Left colon (tissue), 2 donors: ENCODE results near the gene CFB. TPM values are rescaled to one million over a fixed set of nuclear protein-coding genes. Genes with fewer than 3 reads are reported as not detected.
A peak's percentile ranks its signal among the peaks of the same experiment; 100 is the strongest.
"Not testable (repeated sequence)": the region's sequence is repeated elsewhere in the genome, so short reads cannot be mapped to it uniquely, and the experiment has no call there.

ENCODE experiments used
- ATAC-seq: fragments of 200-7000 bp; cut with Tn5 transposase; one replicate; pipeline ENCODE4 v1.9.1; 2020; ENCODE audit warnings: mild to moderate bottlenecking, moderate library complexity
- DNase-seq, 2 donors: peaks; one replicate each; pipeline ENCODE4 v3.0.0-alpha.2; 2020
- intact Hi-C, 2 donors: fragments of 100-400 bp; cut with DNase I in 1 of 2; cut with micrococcal nuclease in 1 of 2; formaldehyde crosslinking; loops; one replicate each; pipeline versions ENCODE4 v1.11.2 to v1.14.0; 2022; cut with DNase I, micrococcal nuclease
- total RNA-seq, 2 donors: library from RNA; stranded (reverse); fragmentation: NEBNext Ultra II Directional; extraction: Animal tissue kit (Norgen Biotek cat#: 25700); gene quantifications; one replicate each; pipeline ENCODE4 v1.2.1, GENCODE V29; 2021
- donor health status: DM: no; HTN: no; CAD: no.
- donor health status: DM: yes; HTN: yes; CAD: no.

Gene CFB
- total RNA-seq, 2 donors from 2014 or later, result 22.2 to 58.8 TPM

- intact Hi-C loops, result no loop called here
- DNase-seq (no peak), ATAC-seq (no peak)
Observed at GRCh38 chr6:31967926-31968320, 22.0 kb downstream of the CFB start.

DNA sequence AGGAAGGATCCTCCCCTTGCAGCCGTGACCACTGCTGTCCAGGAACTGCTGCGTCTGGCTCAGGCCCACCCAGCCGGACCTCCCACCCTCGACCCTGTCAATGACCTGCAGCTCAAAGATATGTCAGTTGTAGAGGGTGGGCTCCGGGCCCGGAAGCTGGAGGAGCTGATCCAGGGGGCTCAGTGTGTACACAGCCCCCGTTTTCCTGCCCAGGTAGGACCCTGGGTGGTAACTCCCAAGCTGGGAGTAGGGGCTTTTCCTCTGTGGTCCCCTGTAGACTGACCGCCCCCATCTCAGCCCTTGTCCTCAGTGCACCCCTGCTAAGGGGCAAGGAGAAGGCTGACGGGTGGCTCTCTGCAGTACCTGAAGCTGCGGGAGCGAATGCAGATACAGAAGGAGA is 22.4 kb downstream of the CFB start:
- no peak for DNase-seq
- ATAC-seq, result no peak
- intact Hi-C loops, result no loop called here

DNA sequence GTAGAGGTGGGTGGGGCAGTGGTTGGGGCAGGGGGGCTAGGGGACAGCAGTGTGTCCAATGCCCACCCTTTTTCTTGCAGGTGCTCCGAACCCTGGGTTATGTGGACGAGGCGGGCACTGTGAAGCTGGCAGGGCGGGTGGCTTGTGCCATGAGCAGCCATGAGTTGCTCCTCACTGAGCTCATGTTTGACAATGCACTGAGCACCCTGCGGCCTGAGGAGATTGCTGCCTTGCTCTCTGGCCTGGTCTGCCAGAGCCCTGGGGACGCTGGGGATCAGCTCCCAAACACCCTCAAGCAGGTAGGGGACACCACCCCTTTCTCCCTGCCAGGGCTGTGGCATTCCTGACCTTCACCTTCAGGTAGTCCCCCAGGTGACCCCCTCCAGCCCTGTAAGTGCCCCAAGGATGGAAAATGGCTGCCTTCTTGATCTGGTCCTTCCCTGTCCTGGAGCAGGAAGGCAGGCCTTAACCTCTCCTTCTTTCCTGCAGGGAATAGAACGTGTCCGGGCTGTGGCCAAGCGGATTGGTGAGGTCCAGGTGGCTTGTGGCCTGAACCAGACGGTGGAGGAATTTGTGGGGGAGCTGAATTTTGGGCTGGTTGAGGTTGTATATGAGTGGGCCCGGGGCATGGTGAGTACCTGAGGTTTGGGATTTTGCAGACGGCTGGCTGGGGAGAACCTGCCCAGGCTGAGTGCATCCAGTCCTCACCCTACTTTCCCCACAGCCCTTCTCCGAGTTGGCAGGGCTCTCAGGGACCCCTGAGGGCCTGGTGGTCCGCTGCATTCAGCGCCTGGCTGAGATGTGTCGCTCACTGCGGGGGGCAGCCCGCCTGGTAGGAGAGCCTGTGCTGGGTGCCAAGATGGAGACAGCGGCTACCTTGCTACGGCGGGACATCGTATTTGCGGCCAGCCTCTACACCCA is 23.2 kb downstream of the CFB start:
- ATAC-seq, result no peak

GRCh38 chr6:31969712-31970603 is 24.1 kb downstream of the CFB start:
- peak in 1 of 2 donors; percentile 12 for DNase-seq
- intact Hi-C loops, result no loop called here
- no peak for ATAC-seq

More for the DNA sequence above, 23.2 kb downstream of the CFB start:
- intact Hi-C loops, result no loop called here
- peak in 1 of 2 donors; percentile 20 for DNase-seq

DNA sequence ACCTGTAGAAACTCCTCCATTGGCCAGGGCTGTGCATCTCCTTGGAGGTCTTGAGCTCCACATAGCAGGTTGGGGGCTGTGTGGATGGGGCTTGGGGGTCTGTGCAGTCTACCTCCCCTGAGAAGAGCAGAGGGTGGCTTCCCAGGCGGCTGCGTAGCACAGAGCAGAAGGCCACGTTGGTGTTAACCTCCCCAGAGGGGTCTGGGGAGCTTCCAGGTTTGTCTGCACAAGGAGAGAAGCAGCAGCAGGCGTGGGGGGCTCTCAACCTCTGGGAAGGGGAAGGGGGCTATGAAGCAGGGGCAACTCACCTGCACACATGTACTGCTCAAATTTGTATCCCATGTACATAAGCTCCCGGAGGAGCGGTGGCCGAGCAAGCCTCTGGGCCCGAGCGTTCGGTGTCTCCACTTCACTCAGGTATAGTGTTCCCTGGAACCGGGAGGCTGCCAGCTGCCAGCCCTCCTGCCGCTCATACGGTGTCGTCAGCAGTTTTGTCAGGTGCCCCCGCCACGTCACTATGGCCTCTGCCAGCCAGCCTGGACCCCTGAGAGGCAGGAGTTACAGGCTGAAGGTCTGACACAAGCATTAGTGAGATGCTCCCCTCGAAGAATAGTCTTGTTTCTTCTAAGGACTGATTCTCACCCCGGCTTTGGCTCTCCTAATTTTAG is 24.8 kb downstream of the CFB start:
- DNase-seq, result peak in 1 of 2 donors; percentile 25
- no peak for ATAC-seq
- intact Hi-C loops, result no loop called here

- intact Hi-C loops, result no loop called here
- no peak for ATAC-seq
- DNase-seq, result peak; percentile 25 to 26
Observed at GRCh38 chr6:31971279-31971992, 25.5 kb downstream of the CFB start.

DNA sequence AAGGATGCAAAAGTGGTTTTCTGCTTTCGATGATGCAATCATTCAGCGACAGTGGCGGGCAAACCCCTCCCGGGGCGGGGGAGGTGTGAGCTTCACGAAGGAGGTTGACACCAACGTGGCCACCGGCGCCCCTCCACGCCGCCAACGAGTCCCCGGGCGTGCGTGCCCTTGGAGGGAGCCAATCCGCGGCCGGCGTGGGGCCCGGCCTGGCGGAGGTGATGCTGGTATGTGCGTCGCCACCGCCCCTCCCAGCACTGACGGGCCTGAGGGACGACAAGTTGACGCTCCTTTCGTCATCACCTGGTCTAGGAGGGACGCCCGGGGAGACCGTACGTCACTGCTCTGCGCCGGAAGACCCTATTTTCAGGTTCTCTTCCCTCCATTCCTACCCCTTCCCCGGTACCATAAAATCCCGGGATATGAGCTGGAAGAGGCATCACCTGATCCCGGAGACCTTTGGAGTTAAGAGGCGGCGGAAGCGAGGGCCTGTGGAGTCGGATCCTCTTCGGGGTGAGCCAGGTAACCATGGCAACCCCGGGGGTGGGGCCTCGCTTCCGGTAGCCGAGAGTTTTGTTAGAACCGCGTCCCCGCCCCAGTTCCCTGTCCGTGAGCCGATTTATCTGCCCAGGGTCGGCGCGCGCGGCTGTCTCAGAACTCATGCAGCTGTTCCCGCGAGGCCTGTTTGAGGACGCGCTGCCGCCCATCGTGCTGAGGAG is 26.3 kb downstream of the CFB start, which contains the start of gene DXO:
Gene DXO, minus strand, starts transcription at position 146 of the 716 bp plus-strand sequence. CDS start 463 bp downstream, outside the sequence.
- ATAC-seq (peak; percentile 93), DNase-seq (peak; percentile 97 to 98)
- intact Hi-C loops, result no loop called here

DNA sequence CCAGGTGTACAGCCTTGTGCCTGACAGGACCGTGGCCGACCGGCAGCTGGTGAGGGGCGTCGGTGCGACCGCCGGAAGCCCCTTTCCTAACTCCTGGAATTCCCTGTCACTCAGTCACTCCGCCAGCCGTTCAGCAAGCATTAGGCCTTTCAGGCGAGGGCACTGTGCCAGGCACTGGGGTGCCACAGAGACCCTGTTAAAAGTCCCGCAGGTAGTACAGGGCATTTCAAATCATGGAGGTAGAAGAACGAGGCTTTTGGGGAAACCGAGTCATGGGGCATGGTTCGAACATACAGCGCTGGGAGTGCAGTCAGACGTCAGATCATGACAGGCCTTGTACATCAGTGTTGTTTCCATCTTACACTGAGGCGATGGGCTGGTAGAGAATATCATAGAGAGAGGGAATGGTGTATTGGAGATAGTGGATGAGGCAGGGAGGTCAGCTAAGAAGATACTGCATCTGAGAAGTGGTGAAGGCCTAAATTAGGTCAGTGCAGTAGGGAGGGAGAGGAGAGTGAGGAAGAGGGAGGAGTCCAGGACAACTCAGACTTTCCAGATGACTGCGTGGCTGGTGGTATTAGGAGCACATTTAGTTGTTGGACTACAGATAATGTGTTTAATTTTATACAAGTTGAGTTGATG is 26.9 kb downstream of the CFB start:
- intact Hi-C loops, result no loop called here
- DNase-seq, result peak in 1 of 2 donors; percentile 18

GRCh38 chr6:31976065-31976464 is 30.2 kb downstream of the CFB start:
- ATAC-seq, intact Hi-C loops: not testable (repeated sequence)
- peak in 1 of 2 donors; percentile 17 for DNase-seq

More for the DNA sequence above, 26.9 kb downstream of the CFB start:
- no peak for ATAC-seq

DNA sequence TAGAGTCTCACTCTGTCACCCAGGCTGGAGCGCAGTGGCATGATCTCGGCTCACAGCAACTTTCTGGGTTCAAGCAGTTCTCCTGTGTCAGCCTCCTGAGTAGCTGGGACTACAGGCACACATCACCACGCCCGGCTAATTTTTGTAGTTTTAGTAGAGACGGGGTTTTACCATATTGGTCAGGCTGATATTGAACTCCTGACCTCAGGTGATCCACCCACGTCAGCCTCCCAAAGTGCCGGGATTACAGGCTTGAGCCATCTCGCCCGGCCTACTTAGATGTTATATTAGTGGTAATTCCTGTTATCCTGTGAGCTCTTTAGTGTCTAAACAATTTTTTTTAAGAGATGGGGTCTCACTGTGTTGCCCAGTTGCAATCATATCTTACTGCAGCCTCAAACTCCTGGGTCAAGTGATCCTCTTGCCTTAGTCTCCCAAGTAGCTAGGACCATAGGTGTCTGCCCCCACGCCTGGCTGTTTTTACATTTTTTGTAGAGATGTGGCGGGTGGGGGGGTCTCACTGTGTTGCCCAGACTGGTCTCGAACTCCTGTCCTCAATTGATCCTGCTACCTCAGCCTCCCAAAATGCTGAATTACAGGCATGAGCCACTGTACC is 32.0 kb downstream of the CFB start:
- no peak for DNase-seq

DNA sequence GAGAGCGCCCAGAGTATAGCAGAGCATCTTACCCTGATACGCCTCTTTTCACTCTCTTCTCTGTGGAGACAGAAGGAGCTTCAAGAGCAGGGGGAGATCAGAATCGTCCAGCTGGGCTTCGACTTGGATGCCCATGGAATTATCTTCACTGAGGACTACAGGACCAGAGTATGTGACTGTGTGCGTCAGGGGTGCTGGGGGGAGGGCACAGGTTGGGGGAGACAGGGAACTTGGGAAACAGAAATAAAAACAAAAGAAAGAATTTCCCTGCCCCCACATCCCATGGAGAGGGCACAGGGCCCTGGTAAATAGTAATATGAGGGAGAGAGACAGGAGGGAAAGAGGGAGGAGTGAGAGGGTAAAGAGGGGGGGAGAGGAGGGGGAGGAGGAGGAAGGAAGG is 32.9 kb downstream of the CFB start:
- no peak for ATAC-seq
- intact Hi-C loops, result no loop called here
- DNase-seq, result no peak

More for the DNA sequence above, 32.0 kb downstream of the CFB start:
- ATAC-seq, result no peak
- intact Hi-C loops, result no loop called here

- intact Hi-C loops, result no loop called here
- DNase-seq (no peak), ATAC-seq (no peak)
Observed at GRCh38 chr6:31979238-31979898, 33.5 kb downstream of the CFB start.

- intact Hi-C loops, ATAC-seq, DNase-seq: not testable (repeated sequence)
Observed at GRCh38 chr6:31980195-31980876, 34.4 kb downstream of the CFB start.

GRCh38 chr6:31980998-31981397 is 35.1 kb downstream of the CFB start:
- ATAC-seq, intact Hi-C loops: not testable (repeated sequence)

DNA sequence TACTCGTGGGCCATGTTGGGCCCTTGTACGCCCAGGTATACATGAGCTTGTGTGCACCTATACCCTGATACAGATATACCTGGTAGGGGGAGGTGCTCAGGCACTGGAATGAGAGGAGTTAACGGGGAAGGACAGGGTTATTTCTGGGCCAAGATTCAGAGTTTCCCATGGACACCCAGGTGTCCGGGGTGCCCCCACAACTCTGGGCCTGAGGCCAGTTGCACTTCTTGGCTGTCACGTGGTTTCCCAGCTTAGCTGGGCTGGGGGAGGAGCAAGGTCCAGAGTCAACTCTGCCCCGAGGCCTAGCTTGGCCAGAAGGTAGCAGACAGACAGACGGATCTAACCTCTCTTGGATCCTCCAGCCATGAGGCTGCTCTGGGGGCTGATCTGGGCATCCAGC is 35.8 kb downstream of the CFB start, which contains the start of gene C4A:
Gene C4A, plus strand, starts transcription at position 314 of the 400 bp plus-strand sequence. Its CDS starts 51 bp downstream, at position 365.
- intact Hi-C loops, ATAC-seq, DNase-seq: not testable (repeated sequence)

More at GRCh38 chr6:31980998-31981397, 35.1 kb downstream of the CFB start:
- DNase-seq, result not testable (repeated sequence)
